BLaER1 (cell line): ENCODE data around the gene PRSS37.
A peak's percentile ranks its signal among the peaks of the same experiment; 100 is the strongest.

Source experiments
- H3K27ac ChIP-seq: shearing (Covaris generic); formaldehyde crosslinking; 2 replicates; pipeline ENCODE4 v1.8.1; 2022
- H3K27me3 ChIP-seq: shearing (Covaris generic); formaldehyde crosslinking; 2 replicates; pipeline ENCODE4 v1.8.1; 2022
- H3K36me3 ChIP-seq: shearing (Covaris generic); formaldehyde crosslinking; 2 replicates; pipeline ENCODE4 v1.8.1; 2022
- H3K4me1 ChIP-seq: shearing (Covaris generic); formaldehyde crosslinking; 2 replicates; pipeline ENCODE4 v1.8.1; 2022
- H3K4me2 ChIP-seq: shearing (Covaris generic); formaldehyde crosslinking; 2 replicates; pipeline ENCODE4 v1.8.1; 2022
- H3K4me3 ChIP-seq: shearing (Covaris generic); formaldehyde crosslinking; 2 replicates; pipeline ENCODE4 v1.8.1; 2022
- H3K9ac ChIP-seq: shearing (Covaris generic); formaldehyde crosslinking; 2 replicates; pipeline ENCODE4 v1.8.1; 2022
- H3K9me3 ChIP-seq: shearing (Covaris generic); formaldehyde crosslinking; 2 replicates; pipeline ENCODE4 v1.8.1; 2022
- H4K20me1 ChIP-seq: shearing (Covaris generic); formaldehyde crosslinking; 2 replicates; pipeline ENCODE4 v1.8.1; 2022
- Cebpa-rat ChIP-seq: shearing (Covaris generic); IDR thresholded peaks from 2 replicates; pipeline ENCODE4 v1.8.1; 2022

The PRSS37 gene

DNA sequence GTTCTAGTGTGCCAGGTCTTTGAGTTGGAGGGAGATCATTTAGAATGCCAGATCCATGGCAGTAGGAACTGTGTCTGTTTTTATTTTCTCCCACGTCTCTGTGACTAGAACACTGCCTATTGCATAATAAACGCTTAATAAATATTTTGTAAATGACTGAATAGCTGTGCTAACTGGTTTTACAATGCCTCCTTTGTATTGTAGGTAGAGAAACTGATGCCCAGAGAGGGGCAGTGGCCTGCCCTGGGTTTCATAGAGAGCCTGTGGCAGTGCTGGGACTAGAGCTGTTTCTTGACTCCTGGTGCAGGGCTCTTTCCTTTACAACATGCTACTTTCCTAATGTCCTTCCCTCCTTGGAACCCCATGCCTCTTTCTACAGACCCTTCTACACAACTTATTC is 48.8 kb downstream of the PRSS37 start:
- H3K4me3 ChIP-seq, result no peak overlapping the region
- peaks cover 16% of the 10 kb centered on the region for H3K4me1 ChIP-seq
- H3K4me2 ChIP-seq, result peak overlapping the region; percentile 0; the same call in 1 of the 2 replicates
- H4K20me1 ChIP-seq, result no peaks in the 10 kb centered on the region
- H3K27me3 ChIP-seq, result no peaks in the 10 kb centered on the region
- no peak overlapping the region for H3K27ac ChIP-seq
- no peak overlapping the region for H3K9ac ChIP-seq
- peaks cover 31% of the 10 kb centered on the region for H3K36me3 ChIP-seq
- TF ChIP-seq Cebpa-rat, result no peak
- no peaks in the 10 kb centered on the region for H3K9me3 ChIP-seq

GRCh38 chr7:141789917-141790316 is 51.4 kb downstream of the PRSS37 start, which contains the start of gene TAS2R5:
Gene TAS2R5 (plus strand): TSS chr7:141790217. CDS start chr7:141790362, 145 bp downstream.
- Histone ChIP-seq H4K20me1 (0 out of 2 replicates have a peak, but pooled peaks cover 7% of the 10 kb centered on the region), H3K27ac (no peak within 1 kb of the TSS), H3K36me3 (peaks cover 33% of the 10 kb centered on the region), H3K4me3 (no peak within 1 kb of the TSS), H3K27me3 (no peaks in the 10 kb centered on the region), H3K9ac (no peak within 1 kb of the TSS), H3K9me3 (no peaks in the 10 kb centered on the region), H3K4me2 (no peak within 1 kb of the TSS), H3K4me1 (peaks cover 20% of the 10 kb centered on the region)
- TF ChIP-seq Cebpa-rat, result no peak

DNA sequence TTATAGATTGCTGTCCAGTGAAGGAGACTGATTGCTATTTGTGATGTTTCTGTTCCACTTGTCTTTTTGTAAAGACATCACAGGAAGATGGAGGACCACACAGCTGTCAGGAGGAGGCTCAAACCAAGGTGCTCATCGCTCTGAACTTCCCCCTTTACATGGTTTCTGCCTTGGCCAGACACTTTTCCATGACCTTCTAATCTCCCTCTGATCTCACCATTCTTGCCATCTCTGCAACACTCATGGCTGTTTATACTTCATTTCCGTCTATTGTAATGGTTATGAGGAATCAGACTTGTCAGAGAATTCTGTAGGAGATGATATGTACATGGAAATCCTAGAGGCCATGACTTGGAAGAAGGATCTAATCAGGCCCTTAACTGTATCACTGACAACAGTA is 53.0 kb downstream of the PRSS37 start:
- no peak overlapping the region for H3K4me3 ChIP-seq
- H4K20me1 ChIP-seq, result peaks cover 7% of the 10 kb centered on the region; the same call in 1 of the 2 replicates
- TF ChIP-seq Cebpa-rat, result no peak
- no peak overlapping the region for H3K27ac ChIP-seq
- H3K4me2 ChIP-seq, result peak overlapping the region; percentile 59
- H3K27me3 ChIP-seq, result no peaks in the 10 kb centered on the region
- peaks cover 33% of the 10 kb centered on the region for H3K36me3 ChIP-seq
- no peaks in the 10 kb centered on the region for H3K9me3 ChIP-seq
- H3K4me1 ChIP-seq, result peaks cover 20% of the 10 kb centered on the region
- H3K9ac ChIP-seq, result no peak overlapping the region
